Uterus (tissue), 4 donors: ENCODE data around the gene HLTF. TPM values are rescaled to one million over a fixed set of nuclear protein-coding genes. Genes with fewer than 3 reads are reported as not detected.

ENCODE experiments used
- DNase-seq, 2 donors: peaks; one replicate each; pipeline ENCODE4 v3.0.0-alpha.2; 2019 to 2020
- H3K27ac ChIP-seq, 2 donors: fragments of 200-600 bp; sonication (generic); 1 replicate in 1 of 2; 2 replicates in 1 of 2; pipeline ENCODE4 v1.5.1; 2016 to 2018
- H3K27me3 ChIP-seq, 2 donors: fragments of 200-600 bp; sonication (generic); one replicate each; pipeline ENCODE4 v1.5.1; 2018 to 2019; ENCODE audit warnings: control low read depth in 1 of 2
- H3K36me3 ChIP-seq, 2 donors: fragments of 200-600 bp; sonication (generic); one replicate each; pipeline ENCODE4 v1.5.1; 2019; ENCODE audit warnings: control low read depth in 1 of 2
- H3K4me1 ChIP-seq, 2 donors: fragments of 200-600 bp; sonication (generic); one replicate each; pipeline ENCODE4 v1.5.1; 2018 to 2019; ENCODE audit warnings: control low read depth in 1 of 2
- H3K4me3 ChIP-seq, 2 donors: fragments of 200-600 bp; sonication (generic); 1 replicate in 1 of 2; 2 replicates in 1 of 2; pipeline ENCODE4 v1.5.1; 2018 to 2019; ENCODE audit warnings: mild to moderate bottlenecking in 1 of 2
- H3K9me3 ChIP-seq, 2 donors: fragments of 200-600 bp; sonication (generic); one replicate each; pipeline ENCODE4 v1.5.1; 2019; ENCODE audit warnings: control low read depth in 1 of 2
- CTCF ChIP-seq, 4 experiments: fragments of 200-600 bp in 2 of 4; fragments of 450-650 bp in 2 of 4; sonication (generic) in 2 of 4; IDR thresholded peaks; one replicate each; pipeline ENCODE4 v1.5.1; 2016 to 2019; ENCODE audit warnings: antibody characterized with exemption in 4 of 4, mild to moderate bottlenecking in 2 of 4, moderate library complexity in 1 of 4
- POLR2A ChIP-seq, 2 donors: fragments of 450-650 bp; IDR thresholded peaks; one replicate each; pipeline ENCODE4 v1.6.1; 2016; ENCODE audit warnings: antibody characterized with exemption in 2 of 2, mild to moderate bottlenecking in 1 of 2, moderate library complexity in 1 of 2
- intact Hi-C: fragments of 100-400 bp; cut with DNase I; formaldehyde crosslinking; loops from one replicate; pipeline ENCODE4 v1.15.1; 2023; ENCODE audit warnings: low total_unique reads
- total RNA-seq, 4 donors: library from RNA; depleted of rRNA in 3 of 4; stranded (reverse); fragments of >200 nt in 3 of 4; gene quantifications; one replicate each; pipeline versions ENCODE4 v1.1.0 to v1.2.4, GENCODE V29; 2014 to 2023
- donor health status: DM: yes; HTN: yes; CAD: no.

Gene HLTF
- total RNA-seq, 4 donors from 2014 or later = 21.5 to 80.1 (median 38.0) TPM

- H3K27ac ChIP-seq = no peak overlapping the region
- DNase-seq = no peak
- H3K27me3 ChIP-seq = no peaks in the 10 kb centered on the region
- intact Hi-C loops = no loop called here
- H3K4me1 ChIP-seq = no peaks in the 10 kb centered on the region
- H3K4me3 ChIP-seq = no peak overlapping the region
- H3K36me3 ChIP-seq = no peaks in the 10 kb centered on the region
- TF ChIP-seq CTCF (IDR thresholded peaks at IDR 0.05) = no peak
- TF ChIP-seq POLR2A (IDR thresholded peaks at IDR 0.05) = no peak
- no peaks in the 10 kb centered on the region for H3K9me3 ChIP-seq
Measured at GRCh38 chr3:149058198-149058597, 28.1 kb downstream of the HLTF start.

GRCh38 chr3:149055575-149055974 is 30.8 kb downstream of the HLTF start:
- TF ChIP-seq POLR2A (IDR thresholded peaks at IDR 0.05) (no peak), CTCF (IDR thresholded peaks at IDR 0.05) (no peak)
- H3K36me3 ChIP-seq = no peaks in the 10 kb centered on the region
- DNase-seq = no peak
- no peaks in the 10 kb centered on the region for H3K4me1 ChIP-seq
- no peak overlapping the region for H3K27ac ChIP-seq
- H3K27me3 ChIP-seq = no peaks in the 10 kb centered on the region
- intact Hi-C loops = no loop called here
- no peaks in the 10 kb centered on the region for H3K9me3 ChIP-seq
- no peak overlapping the region for H3K4me3 ChIP-seq

GRCh38 chr3:149044339-149045083 is 41.8 kb downstream of the HLTF start:
- TF ChIP-seq POLR2A (IDR thresholded peaks at IDR 0.05) (no peak), CTCF (IDR thresholded peaks at IDR 0.05) (no peak)
- H3K9me3 ChIP-seq = no peaks in the 10 kb centered on the region

GRCh38 chr3:149042789-149043386 is 43.4 kb downstream of the HLTF start:
- TF ChIP-seq CTCF (IDR thresholded peaks at IDR 0.05) (no peak), POLR2A (IDR thresholded peaks at IDR 0.05) (no peak)
- no peaks in the 10 kb centered on the region for H3K36me3 ChIP-seq
- no peak for DNase-seq
- no peak overlapping the region for H3K27ac ChIP-seq
- H3K9me3 ChIP-seq = no peaks in the 10 kb centered on the region
- intact Hi-C loops = no loop called here
- no peak overlapping the region for H3K4me3 ChIP-seq
- H3K4me1 ChIP-seq = no peaks in the 10 kb centered on the region
- H3K27me3 ChIP-seq = no peaks in the 10 kb centered on the region

More at GRCh38 chr3:149044339-149045083, 41.8 kb downstream of the HLTF start:
- no peak for DNase-seq
- H3K27me3 ChIP-seq = no peaks in the 10 kb centered on the region
- H3K27ac ChIP-seq = no peak overlapping the region
- intact Hi-C loops = no loop called here
- H3K36me3 ChIP-seq = no peaks in the 10 kb centered on the region
- no peaks in the 10 kb centered on the region for H3K4me1 ChIP-seq
- H3K4me3 ChIP-seq = no peak overlapping the region

- no peak overlapping the region for H3K27ac ChIP-seq
- no peaks in the 10 kb centered on the region for H3K36me3 ChIP-seq
- H3K27me3 ChIP-seq = no peaks in the 10 kb centered on the region
- DNase-seq = no peak
- no peak overlapping the region for H3K4me3 ChIP-seq
- no peaks in the 10 kb centered on the region for H3K9me3 ChIP-seq
- H3K4me1 ChIP-seq = no peaks in the 10 kb centered on the region
- intact Hi-C loops = no loop called here
- TF ChIP-seq CTCF (IDR thresholded peaks at IDR 0.05) = no peak
- TF ChIP-seq POLR2A (IDR thresholded peaks at IDR 0.05) = no peak
Measured at GRCh38 chr3:149038322-149038721, 48.0 kb downstream of the HLTF start.
